22Rv1 (cell line): ENCODE results near the gene EIF2B1.

Experiments
- ZFX ChIP-seq: fragments of 450-650 bp; IDR thresholded peaks from 2 replicates; pipeline ENCODE4 v1.6.1; 2017; ENCODE audit warnings: antibody characterized with exemption, borderline replicate concordance
- TF ChIP-seq, protein P1 (sequence below): fragments of 450-650 bp; IDR thresholded peaks from 2 replicates; pipeline ENCODE4 v1.5.1; 2017; ENCODE audit warnings: mild to moderate bottlenecking

DNA sequence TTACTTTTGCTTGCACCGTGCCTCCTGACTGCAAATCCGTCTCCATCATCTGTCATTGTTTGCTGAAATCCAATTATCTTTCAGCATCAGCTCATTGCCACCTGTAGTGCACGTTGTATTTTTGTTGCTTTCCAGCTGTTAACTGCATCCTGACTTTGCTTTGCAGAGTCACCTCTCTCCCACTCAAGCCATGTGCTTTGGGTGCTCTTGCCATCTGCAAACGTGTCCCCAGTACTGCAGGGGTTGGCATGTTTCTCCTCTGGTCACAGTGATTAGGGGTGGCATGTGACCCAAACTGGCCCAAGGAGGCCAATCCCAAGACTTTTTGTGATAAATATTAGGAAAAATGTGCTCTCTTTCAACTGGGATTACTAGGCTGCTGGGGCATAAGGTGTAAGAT is 59.6 kb downstream of the EIF2B1 start:
- TF ChIP-seq, protein P1, sequence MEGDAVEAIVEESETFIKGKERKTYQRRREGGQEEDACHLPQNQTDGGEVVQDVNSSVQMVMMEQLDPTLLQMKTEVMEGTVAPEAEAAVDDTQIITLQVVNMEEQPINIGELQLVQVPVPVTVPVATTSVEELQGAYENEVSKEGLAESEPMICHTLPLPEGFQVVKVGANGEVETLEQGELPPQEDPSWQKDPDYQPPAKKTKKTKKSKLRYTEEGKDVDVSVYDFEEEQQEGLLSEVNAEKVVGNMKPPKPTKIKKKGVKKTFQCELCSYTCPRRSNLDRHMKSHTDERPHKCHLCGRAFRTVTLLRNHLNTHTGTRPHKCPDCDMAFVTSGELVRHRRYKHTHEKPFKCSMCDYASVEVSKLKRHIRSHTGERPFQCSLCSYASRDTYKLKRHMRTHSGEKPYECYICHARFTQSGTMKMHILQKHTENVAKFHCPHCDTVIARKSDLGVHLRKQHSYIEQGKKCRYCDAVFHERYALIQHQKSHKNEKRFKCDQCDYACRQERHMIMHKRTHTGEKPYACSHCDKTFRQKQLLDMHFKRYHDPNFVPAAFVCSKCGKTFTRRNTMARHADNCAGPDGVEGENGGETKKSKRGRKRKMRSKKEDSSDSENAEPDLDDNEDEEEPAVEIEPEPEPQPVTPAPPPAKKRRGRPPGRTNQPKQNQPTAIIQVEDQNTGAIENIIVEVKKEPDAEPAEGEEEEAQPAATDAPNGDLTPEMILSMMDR: no peak
- no peak for TF ChIP-seq ZFX
